ENCODE results near the gene POU2F2.

POU2F2 gene

DNA sequence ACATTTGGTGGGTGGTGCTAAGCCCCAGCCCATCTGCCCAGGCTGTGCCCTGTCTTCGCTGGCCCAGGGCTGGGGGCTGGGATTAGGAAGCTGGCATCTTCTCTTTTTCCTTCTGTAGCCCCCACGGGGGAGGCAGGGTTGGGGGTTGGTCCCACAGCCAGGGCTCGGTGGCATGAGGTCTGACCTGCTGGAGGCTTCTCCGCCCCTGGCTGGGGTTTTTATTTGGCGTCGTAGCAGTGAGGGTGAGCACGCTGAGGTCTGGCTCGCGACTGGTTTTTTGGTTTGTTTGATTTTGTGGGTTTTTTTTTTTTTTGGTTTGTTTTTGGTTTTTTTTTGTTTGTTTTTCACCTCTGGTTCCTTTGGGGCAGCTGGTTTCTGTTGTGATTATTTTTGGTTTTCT is 41.6 kb downstream of the POU2F2 start:
- no peak for TF ChIP-seq ZFP3 (CRISPR knock-in tag; IDR thresholded peaks at IDR 0.05)
- TF ChIP-seq GLIS3 (CRISPR knock-in tag; IDR thresholded peaks at IDR 0.05), result no peak
- no peak for TF ChIP-seq RARB (CRISPR knock-in tag; IDR thresholded peaks at IDR 0.05)
- no peak for TF ChIP-seq ZNF8 (CRISPR knock-in tag; IDR thresholded peaks at IDR 0.05)
- TF ChIP-seq, protein P1, sequence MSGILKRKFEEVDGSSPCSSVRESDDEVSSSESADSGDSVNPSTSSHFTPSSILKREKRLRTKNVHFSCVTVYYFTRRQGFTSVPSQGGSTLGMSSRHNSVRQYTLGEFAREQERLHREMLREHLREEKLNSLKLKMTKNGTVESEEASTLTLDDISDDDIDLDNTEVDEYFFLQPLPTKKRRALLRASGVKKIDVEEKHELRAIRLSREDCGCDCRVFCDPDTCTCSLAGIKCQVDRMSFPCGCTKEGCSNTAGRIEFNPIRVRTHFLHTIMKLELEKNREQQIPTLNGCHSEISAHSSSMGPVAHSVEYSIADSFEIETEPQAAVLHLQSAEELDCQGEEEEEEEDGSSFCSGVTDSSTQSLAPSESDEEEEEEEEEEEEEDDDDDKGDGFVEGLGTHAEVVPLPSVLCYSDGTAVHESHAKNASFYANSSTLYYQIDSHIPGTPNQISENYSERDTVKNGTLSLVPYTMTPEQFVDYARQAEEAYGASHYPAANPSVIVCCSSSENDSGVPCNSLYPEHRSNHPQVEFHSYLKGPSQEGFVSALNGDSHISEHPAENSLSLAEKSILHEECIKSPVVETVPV (CRISPR knock-in tag; IDR thresholded peaks at IDR 0.05), result no peak
- no peak for TF ChIP-seq ZC3H10 (CRISPR knock-in tag; IDR thresholded peaks at IDR 0.05)
- no peak for TF ChIP-seq ISL1 (CRISPR knock-in tag; IDR thresholded peaks at IDR 0.05)
- TF ChIP-seq ZNF70 (CRISPR knock-in tag; IDR thresholded peaks at IDR 0.05), result no peak
- TF ChIP-seq, protein P2, sequence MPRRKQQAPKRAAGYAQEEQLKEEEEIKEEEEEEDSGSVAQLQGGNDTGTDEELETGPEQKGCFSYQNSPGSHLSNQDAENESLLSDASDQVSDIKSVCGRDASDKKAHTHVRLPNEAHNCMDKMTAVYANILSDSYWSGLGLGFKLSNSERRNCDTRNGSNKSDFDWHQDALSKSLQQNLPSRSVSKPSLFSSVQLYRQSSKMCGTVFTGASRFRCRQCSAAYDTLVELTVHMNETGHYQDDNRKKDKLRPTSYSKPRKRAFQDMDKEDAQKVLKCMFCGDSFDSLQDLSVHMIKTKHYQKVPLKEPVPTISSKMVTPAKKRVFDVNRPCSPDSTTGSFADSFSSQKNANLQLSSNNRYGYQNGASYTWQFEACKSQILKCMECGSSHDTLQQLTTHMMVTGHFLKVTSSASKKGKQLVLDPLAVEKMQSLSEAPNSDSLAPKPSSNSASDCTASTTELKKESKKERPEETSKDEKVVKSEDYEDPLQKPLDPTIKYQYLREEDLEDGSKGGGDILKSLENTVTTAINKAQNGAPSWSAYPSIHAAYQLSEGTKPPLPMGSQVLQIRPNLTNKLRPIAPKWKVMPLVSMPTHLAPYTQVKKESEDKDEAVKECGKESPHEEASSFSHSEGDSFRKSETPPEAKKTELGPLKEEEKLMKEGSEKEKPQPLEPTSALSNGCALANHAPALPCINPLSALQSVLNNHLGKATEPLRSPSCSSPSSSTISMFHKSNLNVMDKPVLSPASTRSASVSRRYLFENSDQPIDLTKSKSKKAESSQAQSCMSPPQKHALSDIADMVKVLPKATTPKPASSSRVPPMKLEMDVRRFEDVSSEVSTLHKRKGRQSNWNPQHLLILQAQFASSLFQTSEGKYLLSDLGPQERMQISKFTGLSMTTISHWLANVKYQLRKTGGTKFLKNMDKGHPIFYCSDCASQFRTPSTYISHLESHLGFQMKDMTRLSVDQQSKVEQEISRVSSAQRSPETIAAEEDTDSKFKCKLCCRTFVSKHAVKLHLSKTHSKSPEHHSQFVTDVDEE (CRISPR knock-in tag; IDR thresholded peaks at IDR 0.05), result no peak
- TF ChIP-seq ZFP30 (CRISPR knock-in tag; IDR thresholded peaks at IDR 0.05), result no peak
- no peak for TF ChIP-seq SNAI2 (CRISPR knock-in tag; IDR thresholded peaks at IDR 0.05)
- no peak for TF ChIP-seq ZNF565 (CRISPR knock-in tag; conservative IDR thresholded peaks at IDR 0.05; ENCODE audit: low read depth)
- TF ChIP-seq CSDC2 (CRISPR knock-in tag; IDR thresholded peaks at IDR 0.05), result no peak
- ATAC-seq, result no peak

DNA sequence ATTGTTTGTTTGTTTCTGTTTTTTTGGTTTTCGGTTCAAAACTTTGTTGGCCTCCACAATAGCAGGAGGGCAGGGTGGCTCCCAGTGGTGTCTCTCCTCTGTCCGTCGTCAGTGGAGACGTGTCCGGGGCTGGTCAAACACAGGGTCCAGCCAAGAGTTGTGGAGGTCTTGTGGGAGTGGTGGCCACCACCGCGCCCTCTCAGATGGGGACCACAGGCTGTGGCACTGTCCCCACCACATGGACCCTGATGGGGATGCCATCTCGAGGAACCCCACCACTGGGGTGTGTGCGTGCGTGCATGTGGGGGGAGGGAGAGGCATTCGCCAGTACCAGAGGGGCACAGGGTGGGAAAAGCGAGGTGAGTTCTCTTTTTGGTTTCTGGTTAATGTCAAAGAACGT is 42.5 kb downstream of the POU2F2 start:
- TF ChIP-seq GLIS3 (CRISPR knock-in tag; IDR thresholded peaks at IDR 0.05), result no peak
- no peak for TF ChIP-seq ISL1 (CRISPR knock-in tag; IDR thresholded peaks at IDR 0.05)
- no peak for TF ChIP-seq ESRRG (CRISPR knock-in tag; IDR thresholded peaks at IDR 0.05)
- no peak for TF ChIP-seq ZNF70 (CRISPR knock-in tag; IDR thresholded peaks at IDR 0.05)
- TF ChIP-seq BACH2 (CRISPR knock-in tag; IDR thresholded peaks at IDR 0.05; ENCODE audit: borderline replicate concordance), result no peak
- TF ChIP-seq TCF4 (CRISPR knock-in tag; IDR thresholded peaks at IDR 0.05; ENCODE audit: borderline replicate concordance), result no peak
- no peak for TF ChIP-seq ZFP30 (CRISPR knock-in tag; IDR thresholded peaks at IDR 0.05)
- ATAC-seq, result no peak

DNA sequence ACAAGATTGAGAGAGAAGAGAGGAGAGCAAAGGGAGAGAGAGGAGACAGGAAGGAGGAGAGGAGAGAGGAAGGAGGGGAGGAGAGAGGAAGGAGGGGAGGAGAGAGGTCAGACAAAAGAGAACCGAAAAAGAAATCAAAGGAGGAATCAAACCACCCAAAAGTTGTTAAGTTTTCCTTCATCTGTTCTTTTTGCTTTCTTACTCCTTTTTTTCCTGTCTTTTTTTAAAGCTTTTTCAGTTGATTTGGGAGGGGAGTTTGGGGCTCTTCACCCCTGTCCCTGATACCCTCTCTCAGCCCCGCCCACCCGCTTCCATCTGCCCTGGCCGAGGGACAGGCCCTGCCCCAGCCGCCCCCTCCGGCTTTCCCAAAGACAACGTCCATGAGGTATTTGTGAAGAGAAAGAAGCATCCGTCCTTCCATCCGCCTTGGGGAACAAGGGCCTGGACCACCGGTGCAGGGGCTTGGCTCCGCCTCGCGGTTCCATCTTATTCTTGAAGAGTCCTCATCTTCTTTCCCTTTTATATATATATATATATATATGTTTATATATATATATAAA is 43.0 kb downstream of the POU2F2 start:
- TF ChIP-seq, protein P1 (CRISPR knock-in tag; IDR thresholded peaks at IDR 0.05), result no peak
- TF ChIP-seq ZNF565 (CRISPR knock-in tag; conservative IDR thresholded peaks at IDR 0.05; ENCODE audit: low read depth) (no peak), ESRRG (CRISPR knock-in tag; IDR thresholded peaks at IDR 0.05) (no peak), ISL1 (CRISPR knock-in tag; IDR thresholded peaks at IDR 0.05) (no peak), PPARA (CRISPR knock-in tag; IDR thresholded peaks at IDR 0.05; ENCODE audit: borderline replicate concordance) (no peak), TOX (CRISPR knock-in tag; IDR thresholded peaks at IDR 0.05; ENCODE audit: borderline replicate concordance) (no peak)
- TF ChIP-seq, protein P3, sequence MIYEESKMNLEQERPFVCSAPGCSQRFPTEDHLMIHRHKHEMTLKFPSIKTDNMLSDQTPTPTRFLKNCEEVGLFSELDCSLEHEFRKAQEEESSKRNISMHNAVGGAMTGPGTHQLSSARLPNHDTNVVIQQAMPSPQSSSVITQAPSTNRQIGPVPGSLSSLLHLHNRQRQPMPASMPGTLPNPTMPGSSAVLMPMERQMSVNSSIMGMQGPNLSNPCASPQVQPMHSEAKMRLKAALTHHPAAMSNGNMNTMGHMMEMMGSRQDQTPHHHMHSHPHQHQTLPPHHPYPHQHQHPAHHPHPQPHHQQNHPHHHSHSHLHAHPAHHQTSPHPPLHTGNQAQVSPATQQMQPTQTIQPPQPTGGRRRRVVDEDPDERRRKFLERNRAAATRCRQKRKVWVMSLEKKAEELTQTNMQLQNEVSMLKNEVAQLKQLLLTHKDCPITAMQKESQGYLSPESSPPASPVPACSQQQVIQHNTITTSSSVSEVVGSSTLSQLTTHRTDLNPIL (CRISPR knock-in tag; IDR thresholded peaks at IDR 0.05; ENCODE audit: low read depth), result no peak
- TF ChIP-seq, protein P4, sequence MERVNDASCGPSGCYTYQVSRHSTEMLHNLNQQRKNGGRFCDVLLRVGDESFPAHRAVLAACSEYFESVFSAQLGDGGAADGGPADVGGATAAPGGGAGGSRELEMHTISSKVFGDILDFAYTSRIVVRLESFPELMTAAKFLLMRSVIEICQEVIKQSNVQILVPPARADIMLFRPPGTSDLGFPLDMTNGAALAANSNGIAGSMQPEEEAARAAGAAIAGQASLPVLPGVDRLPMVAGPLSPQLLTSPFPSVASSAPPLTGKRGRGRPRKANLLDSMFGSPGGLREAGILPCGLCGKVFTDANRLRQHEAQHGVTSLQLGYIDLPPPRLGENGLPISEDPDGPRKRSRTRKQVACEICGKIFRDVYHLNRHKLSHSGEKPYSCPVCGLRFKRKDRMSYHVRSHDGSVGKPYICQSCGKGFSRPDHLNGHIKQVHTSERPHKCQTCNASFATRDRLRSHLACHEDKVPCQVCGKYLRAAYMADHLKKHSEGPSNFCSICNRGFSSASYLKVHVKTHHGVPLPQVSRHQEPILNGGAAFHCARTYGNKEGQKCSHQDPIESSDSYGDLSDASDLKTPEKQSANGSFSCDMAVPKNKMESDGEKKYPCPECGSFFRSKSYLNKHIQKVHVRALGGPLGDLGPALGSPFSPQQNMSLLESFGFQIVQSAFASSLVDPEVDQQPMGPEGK (CRISPR knock-in tag; IDR thresholded peaks at IDR 0.05; ENCODE audit: borderline replicate concordance), result no peak
- TF ChIP-seq, protein P2 (CRISPR knock-in tag; IDR thresholded peaks at IDR 0.05), result no peak
- ATAC-seq, result no peak
